Measurements from ENCODE around the gene SP2.

DNA sequence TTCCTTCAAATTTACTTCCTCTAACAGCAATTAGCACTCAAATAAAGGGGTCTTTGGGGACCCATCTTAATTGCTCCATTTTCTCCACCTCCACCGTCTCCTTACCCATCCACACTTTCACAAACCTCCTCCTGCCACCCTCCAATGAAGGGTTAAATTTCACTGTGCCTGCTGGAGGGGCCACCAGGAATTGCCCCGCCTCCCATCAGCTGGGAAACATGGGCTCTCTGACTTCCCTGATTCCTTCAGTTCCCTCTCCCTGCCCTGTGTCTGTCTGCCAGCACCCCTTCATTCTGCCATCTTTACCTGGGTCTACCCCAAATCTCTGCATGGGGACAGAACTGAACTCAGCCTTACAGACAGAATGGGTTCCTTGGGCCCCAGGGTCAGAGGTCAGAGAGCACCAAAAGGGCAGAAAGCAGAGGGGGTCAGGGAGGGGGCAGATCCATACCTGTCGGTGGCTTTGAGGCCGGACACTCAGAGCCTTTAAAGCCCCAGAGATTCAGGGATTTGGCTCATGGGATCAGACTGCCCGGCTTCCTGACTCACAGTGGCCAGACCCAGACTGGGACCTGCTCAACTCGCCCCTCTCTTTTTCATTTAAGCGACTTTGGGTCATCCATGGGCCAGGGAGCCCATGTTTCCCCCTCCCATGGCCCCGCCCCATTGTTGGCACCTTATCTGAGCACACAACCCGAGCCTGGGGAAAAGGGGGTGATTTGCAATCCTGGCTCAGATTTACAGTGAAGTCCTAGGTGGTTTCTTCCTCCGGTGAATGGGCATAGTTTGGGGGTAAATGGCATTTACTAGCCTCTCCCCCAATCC, 17.6 kb upstream of the SP2 start:
- TF ChIP-seq, protein P1, sequence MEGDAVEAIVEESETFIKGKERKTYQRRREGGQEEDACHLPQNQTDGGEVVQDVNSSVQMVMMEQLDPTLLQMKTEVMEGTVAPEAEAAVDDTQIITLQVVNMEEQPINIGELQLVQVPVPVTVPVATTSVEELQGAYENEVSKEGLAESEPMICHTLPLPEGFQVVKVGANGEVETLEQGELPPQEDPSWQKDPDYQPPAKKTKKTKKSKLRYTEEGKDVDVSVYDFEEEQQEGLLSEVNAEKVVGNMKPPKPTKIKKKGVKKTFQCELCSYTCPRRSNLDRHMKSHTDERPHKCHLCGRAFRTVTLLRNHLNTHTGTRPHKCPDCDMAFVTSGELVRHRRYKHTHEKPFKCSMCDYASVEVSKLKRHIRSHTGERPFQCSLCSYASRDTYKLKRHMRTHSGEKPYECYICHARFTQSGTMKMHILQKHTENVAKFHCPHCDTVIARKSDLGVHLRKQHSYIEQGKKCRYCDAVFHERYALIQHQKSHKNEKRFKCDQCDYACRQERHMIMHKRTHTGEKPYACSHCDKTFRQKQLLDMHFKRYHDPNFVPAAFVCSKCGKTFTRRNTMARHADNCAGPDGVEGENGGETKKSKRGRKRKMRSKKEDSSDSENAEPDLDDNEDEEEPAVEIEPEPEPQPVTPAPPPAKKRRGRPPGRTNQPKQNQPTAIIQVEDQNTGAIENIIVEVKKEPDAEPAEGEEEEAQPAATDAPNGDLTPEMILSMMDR (IDR thresholded peaks at IDR 0.05 in 8 of 11, conservative IDR thresholded peaks at IDR 0.05 in 3 of 11) = no peak
- no peak for TF ChIP-seq POLR2A (IDR thresholded peaks at IDR 0.05)
- TF ChIP-seq POLR2AphosphoS5 (IDR thresholded peaks at IDR 0.05) = no peak

Measured in spleen (tissue), 7 donors.